T-helper 9 cell (primary cell): ENCODE data around the gene CALHM4.
"Not testable (repeated sequence)": the region's sequence is repeated elsewhere in the genome, so short reads cannot be mapped to it uniquely, and the experiment has no call there.

Experiments used
- DNase-seq: peaks from one replicate; pipeline ENCODE4 v3.0.0-alpha.2; 2020

Gene CALHM4

GRCh38 chr6:116579143-116579542 is 25.6 kb downstream of the CALHM4 start:
- DNase-seq = no peak

GRCh38 chr6:116580198-116580597 is 26.6 kb downstream of the CALHM4 start:
- DNase-seq = no peak

GRCh38 chr6:116586276-116586675 is 32.7 kb downstream of the CALHM4 start:
- DNase-seq = no peak

- no peak for DNase-seq
Observed at GRCh38 chr6:116586738-116587137, 33.2 kb downstream of the CALHM4 start.

GRCh38 chr6:116595247-116595646 is 41.7 kb downstream of the CALHM4 start:
- DNase-seq = no peak

- no peak for DNase-seq
Observed at GRCh38 chr6:116596815-116597214, 43.3 kb downstream of the CALHM4 start.

- DNase-seq = not testable (repeated sequence)
Observed at GRCh38 chr6:116603916-116604315, 50.4 kb downstream of the CALHM4 start.

GRCh38 chr6:116604868-116605267 is 51.3 kb downstream of the CALHM4 start:
- DNase-seq = not testable (repeated sequence)

- no peak for DNase-seq
Observed at GRCh38 chr6:116605935-116606334, 52.4 kb downstream of the CALHM4 start.
